HG02588 (cell line): ENCODE measurements around the gene PTTG1IP2.
A peak's percentile ranks its signal among the peaks of the same experiment; 100 is the strongest.

ENCODE experiments used
- ATAC-seq: cut with Tn5 transposase; IDR thresholded peaks from one replicate; pipeline ENCODE4 v1.9.1; 2021; ENCODE audit warnings: mild to moderate bottlenecking, moderate library complexity; ENCODE audit not compliant: unreplicated experiment

The PTTG1IP2 gene

GRCh38 chr7:90474284-90475210 is 5.1 kb downstream of the PTTG1IP2 start:
- ATAC-seq, result no peak

DNA sequence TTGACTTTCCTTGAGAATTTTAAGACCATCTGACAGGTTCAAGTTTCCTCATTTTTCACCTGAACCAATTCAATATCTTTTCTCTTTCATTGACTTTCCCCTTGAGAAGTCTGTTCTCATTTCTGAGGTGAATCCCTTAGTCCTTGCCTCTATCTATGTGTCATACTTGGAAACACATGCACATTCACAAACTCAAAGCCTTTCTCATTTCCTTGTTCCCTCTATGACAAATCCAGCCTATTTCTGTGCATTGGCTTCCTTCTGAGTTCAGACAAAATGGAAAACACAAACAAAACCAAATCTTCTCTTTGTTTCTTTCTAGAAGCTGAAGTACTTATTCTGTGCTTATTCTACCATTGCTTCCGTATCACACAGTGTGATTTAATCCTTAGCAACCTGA is 13.8 kb downstream of the PTTG1IP2 start:
- no peak for ATAC-seq

DNA sequence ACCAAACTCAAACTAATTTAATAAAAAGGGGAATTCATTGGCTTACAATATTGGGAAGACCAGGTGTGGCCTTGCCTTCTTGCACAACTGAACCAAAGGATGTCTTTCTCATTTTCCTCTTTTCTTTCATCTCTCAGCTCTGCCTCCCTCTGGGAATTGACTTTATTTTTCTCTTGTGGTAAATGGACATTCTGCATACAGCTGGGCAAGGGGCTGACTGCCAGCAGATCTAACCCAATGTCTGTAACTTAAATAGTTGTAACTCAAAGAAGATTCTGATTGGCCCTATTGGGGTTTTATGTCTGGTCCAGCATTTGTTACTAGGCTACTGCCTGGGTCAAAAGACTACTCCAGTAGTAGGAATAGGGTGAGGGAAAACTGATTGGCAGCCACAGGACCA is 15.3 kb downstream of the PTTG1IP2 start:
- no peak for ATAC-seq

DNA sequence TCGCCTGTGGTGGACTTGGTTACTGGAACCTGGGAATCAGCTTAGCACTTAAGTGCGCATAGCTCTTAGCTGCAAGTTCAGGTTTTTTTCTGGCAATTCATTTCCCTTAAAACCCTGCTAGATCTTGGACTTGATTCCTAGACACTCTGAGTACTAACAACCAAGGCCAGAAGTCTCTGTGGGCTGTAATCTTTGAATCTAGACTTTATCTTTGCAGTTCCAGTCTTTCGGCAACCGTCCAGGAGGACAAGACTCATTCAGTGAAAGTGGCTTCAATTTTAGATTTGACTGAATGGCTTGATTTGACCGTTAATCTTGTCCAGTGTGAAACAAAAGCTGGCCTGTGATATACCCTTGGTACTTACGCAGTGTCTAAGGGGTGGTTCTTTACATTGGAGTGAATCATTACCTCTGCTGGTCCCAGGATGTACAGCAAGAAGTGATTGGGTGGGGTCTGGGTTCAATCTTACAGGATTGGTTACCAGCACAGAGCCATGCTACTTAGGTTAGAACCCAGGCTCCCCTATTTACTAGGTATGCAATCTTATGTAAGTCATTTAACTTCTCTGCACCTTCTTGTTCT is 16.4 kb downstream of the PTTG1IP2 start:
- no peak for ATAC-seq

- ATAC-seq, result no peak
These were observed 18.4 kb downstream of the PTTG1IP2 start for GRCh38 chr7:90487808-90488207.

GRCh38 chr7:90488220-90488619 is 18.8 kb downstream of the PTTG1IP2 start:
- ATAC-seq, result no peak

DNA sequence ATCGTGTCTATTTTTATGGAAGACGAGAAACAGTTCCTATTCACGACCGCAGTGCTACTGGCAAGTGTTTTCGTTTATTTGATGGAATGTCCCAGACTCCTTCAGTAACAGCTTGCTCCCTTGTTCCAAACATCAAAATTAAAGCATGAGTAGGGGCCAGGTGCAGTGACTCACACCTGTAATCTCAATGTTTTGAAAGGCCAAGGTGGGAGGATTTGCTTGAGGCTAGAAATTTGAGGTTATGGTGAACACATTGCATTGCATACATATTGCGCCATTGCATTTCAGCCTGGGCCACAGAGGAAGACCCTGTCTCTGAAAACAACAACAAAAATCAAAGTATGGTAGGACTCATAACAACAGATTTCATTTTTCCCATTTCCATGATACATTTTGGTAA is 22.8 kb downstream of the PTTG1IP2 start:
- no peak for ATAC-seq

GRCh38 chr7:90495241-90495640 is 25.8 kb downstream of the PTTG1IP2 start:
- no peak for ATAC-seq

DNA sequence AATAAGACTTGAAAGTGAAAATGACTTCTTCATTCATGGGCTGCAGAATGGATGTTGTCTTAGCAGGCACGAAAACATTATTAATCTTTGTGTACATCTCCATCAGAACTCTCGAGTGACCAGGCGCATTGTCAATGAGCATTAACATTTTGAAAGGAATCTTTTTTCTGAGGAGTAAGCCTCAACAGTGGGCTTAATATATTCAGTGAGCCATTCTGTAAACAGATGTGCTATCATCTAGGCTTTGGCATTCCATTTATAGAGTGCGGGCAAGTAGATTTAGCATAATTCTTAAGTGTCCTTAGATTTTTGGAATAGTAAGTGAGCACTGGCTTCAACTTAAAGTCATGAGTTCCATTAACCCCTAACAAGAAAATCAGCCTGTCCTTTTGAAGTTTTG is 33.1 kb downstream of the PTTG1IP2 start:
- no peak for ATAC-seq

DNA sequence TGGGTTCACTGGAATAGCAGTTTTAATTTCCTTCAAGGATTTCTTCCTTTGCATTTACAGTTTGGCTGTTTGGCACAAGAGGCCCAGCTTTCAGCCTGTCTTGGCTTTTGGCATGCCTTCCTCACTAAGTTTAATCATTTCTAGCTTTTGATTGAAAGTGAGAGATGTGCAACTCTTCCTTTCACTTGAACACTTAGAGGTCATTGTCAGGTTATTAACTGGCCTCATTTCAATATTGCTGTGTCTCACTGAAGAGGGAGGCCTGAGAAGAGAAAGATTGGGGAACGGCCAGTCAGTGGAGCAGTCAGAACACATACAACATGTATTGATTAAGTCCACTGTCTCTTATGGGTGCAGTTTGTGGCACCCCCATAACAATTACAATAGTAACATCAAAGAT is 33.9 kb downstream of the PTTG1IP2 start:
- no peak for ATAC-seq

DNA sequence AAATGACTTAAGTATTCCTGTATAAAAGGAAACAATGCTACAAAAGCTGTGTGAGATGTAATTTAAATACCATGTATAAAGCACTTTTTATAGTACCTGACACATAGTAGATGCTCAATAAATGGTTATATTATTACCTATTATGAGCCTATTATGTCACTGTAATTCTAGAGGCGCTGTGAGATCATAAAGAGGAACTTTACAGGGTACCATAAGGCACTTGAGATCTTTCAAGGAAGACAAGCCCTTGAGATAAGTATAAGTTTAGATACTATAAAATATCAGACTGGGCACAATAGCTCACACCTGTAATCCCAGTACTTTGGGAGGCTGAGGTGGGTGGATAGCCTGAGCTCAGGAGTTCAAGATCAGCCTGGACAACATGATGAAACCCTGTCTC is 38.3 kb downstream of the PTTG1IP2 start:
- ATAC-seq, result no peak

DNA sequence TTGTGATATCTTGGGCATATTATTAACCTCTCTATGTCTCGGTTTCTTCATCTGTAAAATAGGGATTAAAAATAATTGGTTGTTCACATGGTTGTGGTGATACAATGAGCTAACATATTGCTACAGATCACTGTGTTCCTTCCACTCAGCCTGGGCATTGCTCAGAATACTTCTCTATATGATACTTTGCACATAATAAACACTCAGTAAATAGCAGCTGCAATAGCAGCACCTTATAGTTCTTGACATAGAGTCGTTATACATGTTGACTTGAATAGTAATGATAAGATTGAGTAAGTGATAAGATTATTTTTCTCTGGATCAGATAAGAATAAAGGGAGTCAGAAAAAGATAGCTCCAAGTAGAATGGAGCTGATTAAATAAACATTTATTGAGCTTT is 42.3 kb downstream of the PTTG1IP2 start:
- ATAC-seq, result no peak

DNA sequence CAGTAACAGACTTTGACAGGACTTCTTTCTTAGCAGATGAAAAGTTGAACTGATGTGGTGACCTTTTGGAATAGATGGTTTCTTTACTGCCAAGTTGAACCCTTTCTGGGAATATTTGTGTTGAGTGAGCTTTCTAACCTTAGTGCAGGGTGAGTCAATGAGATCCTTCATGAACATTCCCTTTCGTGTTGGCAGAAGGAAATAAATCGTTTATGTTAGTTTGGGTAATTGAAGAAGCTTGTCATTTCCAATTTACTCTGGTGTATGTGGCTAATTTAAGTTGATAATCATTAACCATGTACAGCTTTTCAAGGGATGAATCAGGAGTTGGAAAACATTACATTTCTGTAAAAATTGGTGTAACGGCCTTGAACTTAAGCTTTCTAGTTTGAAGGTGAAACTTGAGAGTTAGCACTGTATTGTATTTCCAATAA is 43.4 kb downstream of the PTTG1IP2 start:
- ATAC-seq, result no peak

DNA sequence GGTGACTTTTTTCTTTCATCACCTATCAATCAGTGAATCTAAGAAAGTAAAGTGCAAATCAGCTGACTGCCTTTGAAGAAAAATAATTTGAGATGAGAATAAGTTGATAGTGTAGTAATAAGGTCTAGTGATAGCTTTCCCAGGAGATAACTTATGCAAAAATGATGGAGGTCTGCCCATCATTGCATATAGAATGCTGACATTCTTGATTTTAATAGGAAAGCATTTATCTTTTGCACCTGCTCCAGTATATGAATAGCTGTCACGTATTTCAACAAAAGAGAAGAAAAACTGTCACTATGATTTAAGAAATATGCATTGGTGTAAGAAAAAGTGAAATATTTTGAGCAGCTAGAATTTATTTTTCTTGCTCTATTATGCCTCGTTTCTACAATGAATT is 46.8 kb downstream of the PTTG1IP2 start:
- ATAC-seq, result no peak

DNA sequence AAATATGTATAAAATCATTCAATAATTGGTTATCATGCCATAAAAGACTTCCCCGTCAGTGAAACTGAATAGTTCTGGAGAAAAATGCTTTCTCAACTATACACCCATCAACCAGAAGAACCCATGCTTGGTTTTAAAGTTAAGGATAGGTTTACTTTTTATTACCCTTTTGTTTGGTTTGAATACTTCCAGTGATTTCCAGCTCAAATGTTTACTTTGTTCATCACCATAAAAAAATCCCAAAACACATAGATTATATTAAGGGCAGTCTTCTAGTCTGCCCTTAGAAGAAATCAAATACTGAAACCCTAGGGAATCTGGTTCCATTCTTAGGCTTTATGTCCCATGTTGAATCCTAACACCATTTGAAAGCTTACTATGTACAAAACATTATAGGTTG is 49.2 kb downstream of the PTTG1IP2 start:
- no peak for ATAC-seq

DNA sequence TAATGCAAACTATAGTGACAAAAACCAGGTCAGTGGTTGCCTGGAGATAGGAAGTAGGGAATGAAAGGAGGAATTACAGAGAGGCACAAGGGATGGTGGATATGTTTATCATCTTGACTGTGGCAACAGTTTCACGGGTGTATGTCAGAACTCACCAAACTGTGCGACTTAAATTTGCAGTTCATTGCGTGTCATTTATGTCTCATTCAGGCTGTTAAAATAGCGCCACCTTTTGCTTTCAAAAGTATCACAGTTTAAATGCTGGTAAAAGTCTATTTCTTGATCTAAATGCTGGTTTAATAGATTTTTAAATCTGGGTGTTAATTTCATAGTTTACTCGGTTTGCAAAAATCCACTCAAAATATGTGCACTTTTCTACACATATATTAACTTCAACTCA is 51.0 kb downstream of the PTTG1IP2 start:
- no peak for ATAC-seq

GRCh38 chr7:90530263-90530662 is 60.8 kb downstream of the PTTG1IP2 start:
- no peak for ATAC-seq

DNA sequence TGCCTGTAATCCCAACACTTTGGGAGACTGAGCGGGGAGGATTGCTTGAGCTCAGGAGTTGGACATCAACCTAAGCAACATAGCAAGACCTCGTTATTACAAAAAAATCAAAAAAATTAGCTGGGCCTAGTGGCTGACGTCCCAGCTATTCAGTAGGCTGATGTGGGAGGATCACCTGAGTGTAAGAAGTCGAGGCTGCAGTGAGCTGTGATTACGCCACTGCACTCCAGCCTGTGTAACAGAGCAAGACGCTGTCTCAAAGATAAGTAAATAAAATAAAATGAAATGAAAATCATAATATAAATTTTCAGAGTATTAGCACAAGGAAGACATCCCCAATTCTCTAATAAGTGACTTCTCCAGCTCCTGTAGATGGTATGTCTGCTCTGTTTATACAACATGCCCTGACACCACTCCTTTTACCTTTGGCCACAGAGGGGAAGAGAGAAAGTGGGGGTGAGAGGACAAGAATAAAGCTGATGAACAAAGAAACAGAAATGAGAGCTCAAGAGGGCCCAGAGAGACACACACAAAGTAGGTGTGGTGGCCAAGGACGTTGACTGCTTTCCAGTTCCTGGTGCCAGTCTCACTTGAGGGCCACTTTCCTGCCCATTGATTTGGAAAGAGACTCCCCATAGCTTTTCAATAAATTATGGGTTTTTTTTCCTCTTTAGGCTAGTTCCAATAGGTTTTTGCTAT is 62.9 kb downstream of the PTTG1IP2 start:
- peak; percentile 53 for ATAC-seq

GRCh38 chr7:90536449-90536848 is 67.0 kb downstream of the PTTG1IP2 start:
- ATAC-seq, result peak; percentile 69

- ATAC-seq, result no peak
These were observed 69.0 kb downstream of the PTTG1IP2 start for GRCh38 chr7:90538405-90538804.

GRCh38 chr7:90540406-90540805 is 71.0 kb downstream of the PTTG1IP2 start:
- no peak for ATAC-seq

- ATAC-seq, result no peak
These were observed 81.6 kb downstream of the PTTG1IP2 start for GRCh38 chr7:90551036-90551435.
